ENCODE results near the gene ABHD16A. TPM values are rescaled to one million over a fixed set of nuclear protein-coding genes. Genes with fewer than 3 reads are reported as not detected.

ABHD16A gene
- total RNA-seq, 4 donors from 2014 or later, result 44.1 to 92.6 (median 63.1) TPM

GRCh38 chr6:31689249-31690110 is 13.6 kb downstream of the ABHD16A start:
- Histone ChIP-seq H3K4me3 (no peak overlapping the region), H3K9me3 (no peaks in the 10 kb centered on the region), H3K4me1 (peaks cover 0 to 5% (median 0%) of the 10 kb centered on the region in 4 donors), H3K27me3 (no peaks in the 10 kb centered on the region), H3K27ac (peak overlapping the region in 2 of 4 donors; percentile 70 to 77), H3K36me3 (peaks cover 0 to 89% (median 0%) of the 10 kb centered on the region in 3 donors)
- no peak for DNase-seq
- TF ChIP-seq, protein P1, sequence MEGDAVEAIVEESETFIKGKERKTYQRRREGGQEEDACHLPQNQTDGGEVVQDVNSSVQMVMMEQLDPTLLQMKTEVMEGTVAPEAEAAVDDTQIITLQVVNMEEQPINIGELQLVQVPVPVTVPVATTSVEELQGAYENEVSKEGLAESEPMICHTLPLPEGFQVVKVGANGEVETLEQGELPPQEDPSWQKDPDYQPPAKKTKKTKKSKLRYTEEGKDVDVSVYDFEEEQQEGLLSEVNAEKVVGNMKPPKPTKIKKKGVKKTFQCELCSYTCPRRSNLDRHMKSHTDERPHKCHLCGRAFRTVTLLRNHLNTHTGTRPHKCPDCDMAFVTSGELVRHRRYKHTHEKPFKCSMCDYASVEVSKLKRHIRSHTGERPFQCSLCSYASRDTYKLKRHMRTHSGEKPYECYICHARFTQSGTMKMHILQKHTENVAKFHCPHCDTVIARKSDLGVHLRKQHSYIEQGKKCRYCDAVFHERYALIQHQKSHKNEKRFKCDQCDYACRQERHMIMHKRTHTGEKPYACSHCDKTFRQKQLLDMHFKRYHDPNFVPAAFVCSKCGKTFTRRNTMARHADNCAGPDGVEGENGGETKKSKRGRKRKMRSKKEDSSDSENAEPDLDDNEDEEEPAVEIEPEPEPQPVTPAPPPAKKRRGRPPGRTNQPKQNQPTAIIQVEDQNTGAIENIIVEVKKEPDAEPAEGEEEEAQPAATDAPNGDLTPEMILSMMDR (IDR thresholded peaks at IDR 0.05), result peak in 3 of 6 experiments; percentile 18 to 39 (median 26)
- no peak for TF ChIP-seq POLR2A (IDR thresholded peaks at IDR 0.05)

- Histone ChIP-seq H3K9me3 (no peaks in the 10 kb centered on the region), H3K27me3 (no peaks in the 10 kb centered on the region), H3K4me1 (peaks cover 0 to 5% (median 0%) of the 10 kb centered on the region in 4 donors), H3K36me3 (peaks cover 0 to 75% (median 0%) of the 10 kb centered on the region in 3 donors), H3K4me3 (no peak overlapping the region), H3K27ac (no peak overlapping the region)
- DNase-seq, result no peak
- TF ChIP-seq POLR2A (IDR thresholded peaks at IDR 0.05), result no peak
- TF ChIP-seq, protein P1 (IDR thresholded peaks at IDR 0.05), result no peak
Observed at GRCh38 chr6:31687860-31688693, 15.0 kb downstream of the ABHD16A start.

GRCh38 chr6:31687321-31687720 is 15.8 kb downstream of the ABHD16A start:
- TF ChIP-seq, protein P1 (IDR thresholded peaks at IDR 0.05), result no peak
- no peak for TF ChIP-seq POLR2A (IDR thresholded peaks at IDR 0.05)
- DNase-seq, result no peak
- H3K9me3 ChIP-seq, result no peaks in the 10 kb centered on the region
- no peak overlapping the region for H3K27ac ChIP-seq
- no peaks in the 10 kb centered on the region for H3K27me3 ChIP-seq
- H3K36me3 ChIP-seq, result peaks cover 0 to 68% (median 0%) of the 10 kb centered on the region in 3 donors
- peaks cover 0 to 8% (median 0%) of the 10 kb centered on the region in 4 donors for H3K4me1 ChIP-seq
- H3K4me3 ChIP-seq, result no peak overlapping the region

DNA sequence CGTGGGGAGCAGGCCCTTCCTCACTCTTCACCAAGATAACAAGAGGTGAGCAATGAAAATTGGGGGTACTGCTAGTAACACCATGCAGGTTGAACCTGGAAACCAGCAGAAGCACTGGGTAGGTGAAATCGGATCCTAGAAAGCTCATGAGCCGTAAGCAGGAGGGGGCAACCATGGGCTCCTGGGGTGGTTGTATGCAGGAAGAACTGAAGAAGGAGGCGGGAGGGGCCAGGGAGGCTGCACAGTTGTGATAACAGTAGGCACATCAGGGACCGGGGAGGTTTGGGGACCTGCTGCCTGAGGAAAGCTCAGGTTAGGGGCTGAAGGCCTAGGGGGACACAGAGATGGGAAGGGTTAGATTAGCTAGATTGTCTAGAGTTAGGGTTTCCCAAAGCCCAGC is 16.6 kb downstream of the ABHD16A start:
- Histone ChIP-seq H3K27ac (no peak overlapping the region), H3K4me3 (no peak overlapping the region), H3K9me3 (no peaks in the 10 kb centered on the region), H3K36me3 (peaks cover 0 to 59% (median 0%) of the 10 kb centered on the region in 3 donors), H3K4me1 (peaks cover 0 to 16% (median under 1%) of the 10 kb centered on the region in 4 donors), H3K27me3 (no peaks in the 10 kb centered on the region)
- DNase-seq, result no peak
- TF ChIP-seq, protein P1 (IDR thresholded peaks at IDR 0.05), result no peak
- no peak for TF ChIP-seq POLR2A (IDR thresholded peaks at IDR 0.05)

GRCh38 chr6:31683591-31683990 is 19.5 kb downstream of the ABHD16A start:
- Histone ChIP-seq H3K4me1 (peaks cover 0 to 25% (median 3%) of the 10 kb centered on the region in 4 donors), H3K36me3 (peaks cover 0 to 31% (median 0%) of the 10 kb centered on the region in 3 donors), H3K27ac (peak overlapping the region in 3 of 4 donors; percentile 55 to 81 (median 70)), H3K4me3 (peak overlapping the region in 1 of 4 donors; percentile 45), H3K9me3 (no peaks in the 10 kb centered on the region), H3K27me3 (no peaks in the 10 kb centered on the region)
- TF ChIP-seq, protein P1 (IDR thresholded peaks at IDR 0.05), result no peak
- TF ChIP-seq POLR2A (IDR thresholded peaks at IDR 0.05), result no peak
- DNase-seq, result no peak

All from Peyer's patch (tissue), 4 donors.